Fibroblast of villous mesenchyme (primary cell): ENCODE data around the gene MAGI1. TPM values are rescaled to one million over a fixed set of nuclear protein-coding genes. Genes with fewer than 3 reads are reported as not detected.

Experiments used
- DNase-seq: peaks from one replicate; pipeline ENCODE4 v3.0.0-alpha.2; 2010; ENCODE audit warnings: low read depth
- H3K4me3 ChIP-seq: 2 replicates; pipeline ENCODE4 v1.5.1; 2011; ENCODE audit warnings: low read depth, mild to moderate bottlenecking, low read length
- total RNA-seq: library from RNA; depleted of rRNA; stranded (reverse); fragments of >200 nt; gene quantifications from 2 replicates; pipeline ENCODE4 v1.2.3, GENCODE V29; 2012
- TF ChIP-seq, protein P1 (sequence below): IDR thresholded peaks from 2 replicates; pipeline ENCODE4 v1.5.1; 2012; ENCODE audit warnings: low read depth, mild to moderate bottlenecking, low read length; ENCODE audit not compliant: insufficient read depth

MAGI1 gene
- total RNA-seq, 1 donor = 20.7 TPM

DNA sequence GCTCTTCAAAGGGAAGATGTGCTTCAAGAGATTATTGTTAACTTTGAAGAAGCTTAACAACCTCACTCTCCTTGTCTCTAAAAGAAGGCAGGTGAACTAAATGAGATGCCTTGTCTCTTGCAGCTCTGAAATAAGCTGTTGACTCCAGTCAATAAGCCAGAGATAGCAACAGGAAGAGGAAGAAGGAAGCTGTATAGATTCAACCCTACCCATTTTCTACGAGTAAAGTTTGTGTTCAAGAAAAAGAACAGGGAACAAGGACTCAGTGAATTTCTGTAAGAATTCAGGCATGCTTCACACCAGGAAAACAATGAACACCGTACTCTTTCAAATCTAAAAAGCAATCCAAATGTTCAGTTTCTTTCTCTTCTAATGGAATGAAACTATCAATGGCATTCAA is 503.5 kb downstream of the MAGI1 start:
- TF ChIP-seq, protein P1, sequence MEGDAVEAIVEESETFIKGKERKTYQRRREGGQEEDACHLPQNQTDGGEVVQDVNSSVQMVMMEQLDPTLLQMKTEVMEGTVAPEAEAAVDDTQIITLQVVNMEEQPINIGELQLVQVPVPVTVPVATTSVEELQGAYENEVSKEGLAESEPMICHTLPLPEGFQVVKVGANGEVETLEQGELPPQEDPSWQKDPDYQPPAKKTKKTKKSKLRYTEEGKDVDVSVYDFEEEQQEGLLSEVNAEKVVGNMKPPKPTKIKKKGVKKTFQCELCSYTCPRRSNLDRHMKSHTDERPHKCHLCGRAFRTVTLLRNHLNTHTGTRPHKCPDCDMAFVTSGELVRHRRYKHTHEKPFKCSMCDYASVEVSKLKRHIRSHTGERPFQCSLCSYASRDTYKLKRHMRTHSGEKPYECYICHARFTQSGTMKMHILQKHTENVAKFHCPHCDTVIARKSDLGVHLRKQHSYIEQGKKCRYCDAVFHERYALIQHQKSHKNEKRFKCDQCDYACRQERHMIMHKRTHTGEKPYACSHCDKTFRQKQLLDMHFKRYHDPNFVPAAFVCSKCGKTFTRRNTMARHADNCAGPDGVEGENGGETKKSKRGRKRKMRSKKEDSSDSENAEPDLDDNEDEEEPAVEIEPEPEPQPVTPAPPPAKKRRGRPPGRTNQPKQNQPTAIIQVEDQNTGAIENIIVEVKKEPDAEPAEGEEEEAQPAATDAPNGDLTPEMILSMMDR = no peak
- no peak overlapping the region for H3K4me3 ChIP-seq
- DNase-seq = no peak

DNA sequence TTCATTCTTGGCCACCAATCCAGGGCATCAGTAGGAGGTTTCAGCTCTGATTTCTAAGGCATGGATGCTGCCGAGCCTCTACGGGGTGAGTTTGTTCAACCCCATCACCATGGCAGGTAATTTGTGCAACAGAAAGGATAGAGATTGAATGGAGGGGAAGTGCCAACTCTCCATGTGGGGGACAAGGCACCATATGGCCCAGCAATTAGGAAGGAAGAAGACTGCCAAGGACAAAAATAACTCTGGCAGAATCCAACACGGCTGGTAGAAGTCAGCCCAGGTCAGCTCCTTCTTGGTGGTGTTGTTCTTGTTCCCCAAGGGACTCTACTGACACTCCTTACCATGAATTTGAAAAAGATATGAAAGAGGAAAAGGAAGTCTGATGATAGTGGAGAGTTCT is 503.9 kb downstream of the MAGI1 start:
- no peak overlapping the region for H3K4me3 ChIP-seq
- TF ChIP-seq, protein P1 = no peak
- DNase-seq = no peak

DNA sequence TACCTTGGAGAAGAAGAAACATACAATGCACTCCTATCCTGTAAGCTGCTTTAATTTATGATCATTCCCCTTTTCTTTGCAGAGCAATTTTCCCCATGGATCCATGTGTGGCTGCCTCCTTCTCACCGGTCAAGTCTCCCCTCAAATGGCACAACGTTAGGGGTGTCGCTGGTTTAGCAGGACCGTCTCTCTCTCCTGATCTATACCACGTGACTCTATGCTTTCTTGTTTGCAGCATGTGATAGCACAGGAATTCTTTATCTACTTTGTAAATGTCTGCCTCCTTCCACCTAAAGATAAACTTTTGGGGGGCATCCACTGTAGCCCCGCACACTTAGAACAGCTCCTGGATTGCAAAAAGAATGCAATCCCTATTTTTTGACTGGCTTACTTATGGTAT is 506.0 kb downstream of the MAGI1 start:
- TF ChIP-seq, protein P1 = no peak
- DNase-seq = no peak
- H3K4me3 ChIP-seq = no peak overlapping the region

DNA sequence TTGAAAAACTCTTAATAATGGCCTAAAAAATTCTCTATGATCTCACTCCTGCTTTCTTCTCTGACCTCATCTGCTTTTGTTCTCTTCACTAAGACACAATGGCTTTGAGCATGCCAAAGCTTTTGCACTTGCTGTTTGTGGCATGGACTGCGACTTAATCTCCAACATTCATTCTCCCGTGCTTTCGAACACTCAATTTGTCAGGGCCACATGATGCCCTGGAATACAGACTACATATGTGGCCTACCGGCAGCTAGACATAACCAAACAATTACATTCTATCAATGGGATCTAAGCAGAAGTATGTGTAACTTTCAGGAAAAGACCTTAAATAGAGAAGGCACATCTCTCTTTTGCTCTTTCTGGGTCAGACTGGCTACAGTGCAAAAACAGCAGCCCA is 506.5 kb downstream of the MAGI1 start:
- no peak overlapping the region for H3K4me3 ChIP-seq
- no peak for DNase-seq
- TF ChIP-seq, protein P1 = no peak

DNA sequence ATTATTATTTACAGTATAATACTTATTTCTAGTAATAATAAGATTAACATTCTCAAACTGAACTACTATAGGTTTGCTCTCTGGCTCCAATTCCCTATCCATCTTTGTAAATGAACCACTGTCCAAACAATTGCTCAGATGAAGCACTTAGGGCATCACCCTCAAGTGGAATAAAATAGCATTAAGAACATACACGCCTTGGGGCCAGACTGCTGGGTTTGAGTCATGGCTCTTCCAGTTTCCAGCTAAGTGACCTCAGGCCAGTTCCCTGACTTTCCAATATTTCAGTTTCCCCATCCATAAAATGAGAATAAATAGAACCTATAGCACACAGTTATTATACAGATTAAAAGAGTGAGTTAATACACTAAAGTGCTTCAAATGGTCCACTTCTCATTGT is 507.2 kb downstream of the MAGI1 start:
- no peak for DNase-seq
- TF ChIP-seq, protein P1 = no peak
- H3K4me3 ChIP-seq = no peak overlapping the region

DNA sequence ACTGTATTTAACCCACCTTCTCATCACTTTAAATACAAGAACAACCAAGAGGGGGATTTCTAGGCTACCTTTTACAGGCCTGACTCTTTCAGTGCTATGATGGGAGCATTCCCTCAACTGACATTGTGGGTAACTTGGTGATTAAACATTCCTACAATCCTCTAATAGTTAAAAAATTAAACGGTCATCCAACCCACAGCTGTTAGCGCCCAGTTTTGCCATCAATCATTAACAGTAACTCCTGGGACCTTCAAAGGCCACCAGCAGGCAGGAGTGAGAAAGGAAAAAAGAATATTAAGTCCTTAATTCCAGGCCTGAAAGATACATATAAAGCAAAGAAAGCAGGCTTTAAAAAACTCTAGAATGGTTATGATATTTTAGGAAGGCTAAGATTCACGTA is 512.1 kb downstream of the MAGI1 start:
- no peak for DNase-seq
- H3K4me3 ChIP-seq = no peak overlapping the region
- TF ChIP-seq, protein P1 = no peak

DNA sequence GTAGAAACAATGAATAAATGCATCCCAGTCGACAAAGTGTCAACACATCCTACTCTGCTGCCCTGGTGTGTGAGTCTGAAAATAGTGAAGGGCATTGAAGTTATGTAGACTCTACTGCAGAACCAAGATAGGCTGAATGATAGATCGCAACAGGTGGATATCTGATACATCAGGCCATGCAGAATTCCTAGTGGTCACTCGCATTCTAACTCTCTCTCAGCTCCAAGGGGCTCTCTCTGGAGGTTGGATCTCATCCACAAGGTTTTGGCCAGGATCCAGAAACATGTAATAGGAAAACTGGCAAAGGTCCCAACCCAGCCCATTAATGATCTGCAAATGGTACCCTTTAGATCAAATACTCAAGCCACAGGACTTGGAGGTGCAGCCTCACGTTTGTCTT is 514.1 kb downstream of the MAGI1 start:
- DNase-seq = no peak
- TF ChIP-seq, protein P1 = no peak
- H3K4me3 ChIP-seq = no peak overlapping the region
